WTC11 (cell line): ENCODE results near the gene ZNF280D. TPM values are rescaled to one million over a fixed set of nuclear protein-coding genes. Genes with fewer than 3 reads are reported as not detected.

Source experiments
- ATAC-seq: fragments of 200-7000 bp; cut with Tn5 transposase; 2 replicates; pipeline ENCODE4 v1.10.0; 2021; ENCODE audit warnings: mild to moderate bottlenecking, moderate library complexity
- CTCF ChIA-PET: fragments of 300-600 bp; sonication (Branson Sonifier 250); formaldehyde crosslinking; loops from one replicate; lab custom pipeline; 2021; ENCODE audit warnings: antibody characterized with exemption; lab: Charles Lee
- POLR2A ChIA-PET: fragments of 350-600 bp; sonication (Branson Sonifier 250); formaldehyde crosslinking; loops from one replicate; lab custom pipeline; 2021; ENCODE audit warnings: antibody characterized with exemption; lab: Charles Lee
- DNase-seq: peaks from one replicate; pipeline ENCODE4 v3.0.0; 2021; ENCODE audit warnings: low spot score
- H3K27ac Mint-ChIP-seq: 2 replicates; pipeline ENCODE4 v1.8.0; 2021; ENCODE audit warnings: mixed read lengths
- H3K27me3 Mint-ChIP-seq: 2 replicates; pipeline ENCODE4 v1.8.0; 2021; ENCODE audit warnings: low read depth, mild to moderate bottlenecking, moderate library complexity, mixed read lengths
- H3K36me3 Mint-ChIP-seq: 2 replicates; pipeline ENCODE4 v1.8.0; 2021; ENCODE audit warnings: mixed read lengths
- H3K4me1 Mint-ChIP-seq: 2 replicates; pipeline ENCODE4 v1.8.0; 2022; ENCODE audit warnings: mixed read lengths
- H3K4me3 Mint-ChIP-seq: 2 replicates; pipeline ENCODE4 v1.8.0; 2021; ENCODE audit warnings: mild to moderate bottlenecking, moderate library complexity, mixed read lengths
- H3K9me3 Mint-ChIP-seq: 2 replicates; pipeline ENCODE4 v1.8.0; 2021; ENCODE audit warnings: mixed read lengths
- ATF1 ChIP-seq: sonication (generic); formaldehyde crosslinking; IDR thresholded peaks from 2 replicates; pipeline ENCODE4 v1.8.1; 2023; ENCODE audit warnings: mild to moderate bottlenecking, moderate library complexity, missing genetic modification reagents
- ATF6 ChIP-seq: sonication (generic); formaldehyde crosslinking; IDR thresholded peaks from 2 replicates; pipeline ENCODE4 v1.8.1; 2023; ENCODE audit warnings: mild to moderate bottlenecking, missing genetic modification reagents
- CBFB ChIP-seq: sonication (generic); formaldehyde crosslinking; IDR thresholded peaks from 2 replicates; pipeline ENCODE4 v1.8.1; 2022; ENCODE audit warnings: mild to moderate bottlenecking, low read depth, missing genetic modification reagents
- CREB1 ChIP-seq: sonication (generic); formaldehyde crosslinking; IDR thresholded peaks from 2 replicates; pipeline ENCODE4 v1.8.0; 2023; ENCODE audit warnings: mild to moderate bottlenecking, missing genetic modification reagents
- CREM ChIP-seq: sonication (generic); formaldehyde crosslinking; IDR thresholded peaks from 2 replicates; pipeline ENCODE4 v1.8.1; 2022; ENCODE audit warnings: mild to moderate bottlenecking, missing genetic modification reagents, moderate library complexity
- ERG ChIP-seq: fragments of 250-450 bp; sonication (Bioruptor Pico); IDR thresholded peaks from 2 replicates; pipeline ENCODE4 v1.8.0; 2021; ENCODE audit warnings: mild to moderate bottlenecking
- FOXJ3 ChIP-seq: sonication (generic); formaldehyde crosslinking; IDR thresholded peaks from 2 replicates; pipeline ENCODE4 v1.9.0; 2021; ENCODE audit warnings: missing genetic modification reagents, mild to moderate bottlenecking, borderline replicate concordance
- KAT7 ChIP-seq: sonication (generic); formaldehyde crosslinking; IDR thresholded peaks from 2 replicates; pipeline ENCODE4 v1.8.1; 2023; ENCODE audit warnings: missing genetic modification reagents, mild to moderate bottlenecking, borderline replicate concordance
- NFATC4 ChIP-seq: fragments of 250-450 bp; sonication (Bioruptor Pico); IDR thresholded peaks from 2 replicates; pipeline ENCODE4 v1.9.0; 2021; ENCODE audit warnings: mild to moderate bottlenecking
- NR3C1 ChIP-seq: sonication (generic); formaldehyde crosslinking; conservative IDR thresholded peaks from 2 replicates; pipeline ENCODE4 v1.8.1; 2023; ENCODE audit warnings: low read depth, mild to moderate bottlenecking, missing genetic modification reagents
- PREB ChIP-seq: sonication (generic); formaldehyde crosslinking; IDR thresholded peaks from 2 replicates; pipeline ENCODE4 v1.8.1; 2022; ENCODE audit warnings: mild to moderate bottlenecking, missing genetic modification reagents, moderate library complexity, borderline replicate concordance
- TP53 ChIP-seq: sonication (generic); formaldehyde crosslinking; IDR thresholded peaks from 2 replicates; pipeline ENCODE4 v1.8.1; 2023; ENCODE audit warnings: mild to moderate bottlenecking, missing genetic modification reagents
- USF2 ChIP-seq: sonication (generic); formaldehyde crosslinking; IDR thresholded peaks from 2 replicates; pipeline ENCODE4 v1.8.1; 2023; ENCODE audit warnings: mild to moderate bottlenecking, missing genetic modification reagents, moderate library complexity
- ZMAT4 ChIP-seq: fragments of 250-450 bp; sonication (Bioruptor Pico); IDR thresholded peaks from 2 replicates; pipeline ENCODE4 v1.9.0; 2021; ENCODE audit warnings: mild to moderate bottlenecking
- ZNF121 ChIP-seq: sonication (generic); formaldehyde crosslinking; IDR thresholded peaks from 2 replicates; pipeline ENCODE4 v1.8.0; 2023; ENCODE audit warnings: missing genetic modification reagents
- ZNF219 ChIP-seq: sonication (generic); formaldehyde crosslinking; IDR thresholded peaks from 2 replicates; pipeline ENCODE4 v1.8.0; 2023; ENCODE audit warnings: missing genetic modification reagents, mild to moderate bottlenecking, borderline replicate concordance
- ZNF317 ChIP-seq: sonication (generic); formaldehyde crosslinking; IDR thresholded peaks from 2 replicates; pipeline ENCODE4 v1.8.1; 2023; ENCODE audit warnings: low read depth, mild to moderate bottlenecking, moderate library complexity, missing genetic modification reagents, borderline replicate concordance
- ZNF512 ChIP-seq: sonication (generic); formaldehyde crosslinking; IDR thresholded peaks from 2 replicates; pipeline ENCODE4 v1.8.1; 2022; ENCODE audit warnings: missing genetic modification reagents, borderline replicate concordance
- ZSCAN18 ChIP-seq: fragments of 250-450 bp; sonication (Bioruptor Pico); IDR thresholded peaks from 2 replicates; pipeline ENCODE4 v2.1.2; 2022; ENCODE audit warnings: mild to moderate bottlenecking, moderate library complexity
- total RNA-seq: library from RNA; stranded (reverse); gene quantifications from 3 replicates; pipeline ENCODE4 v1.2.3, GENCODE V29; 2021

Gene ZNF280D
- total RNA-seq, 1 experiment from 2014 or later: 25.7 TPM

- TF ChIP-seq ZNF512: no peak
Measured at GRCh38 chr15:56677271-56677670, 56.0 kb downstream of the ZNF280D start (continued).

GRCh38 chr15:56675930-56676329, 57.4 kb downstream of the ZNF280D start:
- POLR2A ChIA-PET: no interaction called here
- ATAC-seq: no peak
- DNase-seq: no peak
- H3K36me3 Mint-ChIP-seq: no peaks in the 10 kb centered on the region
- CTCF ChIA-PET: no interaction called here
- H3K27ac Mint-ChIP-seq: no peak overlapping the region
- no peaks in the 10 kb centered on the region for H3K9me3 Mint-ChIP-seq
- no peaks in the 10 kb centered on the region for H3K27me3 Mint-ChIP-seq
- TF ChIP-seq ZSCAN18 (CRISPR knock-in tag) (no peak), ZNF121 (CRISPR knock-in tag) (no peak), USF2 (CRISPR knock-in tag) (no peak), NR3C1 (CRISPR knock-in tag) (no peak), ATF6 (no peak), CREM (no peak), ATF1 (no peak), NFATC4 (no peak), PREB (CRISPR knock-in tag) (no peak), TP53 (no peak), KAT7 (CRISPR knock-in tag) (no peak), ZNF219 (CRISPR knock-in tag) (no peak), ERG (no peak), ZMAT4 (CRISPR knock-in tag) (no peak), CREB1 (CRISPR knock-in tag) (no peak), CBFB (CRISPR knock-in tag) (no peak), FOXJ3 (CRISPR knock-in tag) (no peak), ZNF317 (CRISPR knock-in tag) (no peak)
- TF ChIP-seq, all 79 proteins: peak for 0
- Mint-ChIP-seq H3K4me3 (no peak overlapping the region), H3K4me1 (peaks cover 4% of the 10 kb centered on the region)
